HepG2 (cell line): Measurements from ENCODE around the gene WSCD2.

ENCODE experiments used
- SMAD3 ChIP-seq: sonication (generic); formaldehyde crosslinking; IDR thresholded peaks from 2 replicates; pipeline ENCODE4 v1.4.0; 2020; ENCODE audit warnings: missing genetic modification reagents
- TF ChIP-seq, protein P1 (sequence below): sonication (generic); formaldehyde crosslinking; IDR thresholded peaks from 2 replicates; pipeline ENCODE4 v1.8.1; 2023; ENCODE audit warnings: missing genetic modification reagents, inconsistent platforms, borderline replicate concordance

DNA sequence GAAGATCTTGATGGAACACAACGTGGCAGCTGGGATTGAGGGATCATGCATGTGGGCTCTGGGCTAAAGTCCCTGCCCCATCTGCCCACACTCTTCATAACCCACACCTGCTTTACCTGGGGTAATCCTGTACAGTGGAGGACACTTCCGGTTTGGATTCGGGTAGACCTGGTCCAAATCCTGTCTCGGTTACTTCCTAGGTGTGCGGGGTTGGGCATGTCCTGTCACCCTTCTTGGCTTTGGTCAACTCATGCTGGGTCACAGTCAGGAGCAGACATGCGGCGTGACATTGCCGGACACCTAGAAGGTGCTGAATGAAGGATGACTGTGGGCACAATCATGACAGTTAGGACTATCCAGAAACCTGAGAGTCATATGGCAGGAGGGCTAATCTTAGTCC lies 30.7 kb upstream of the WSCD2 start:
- TF ChIP-seq, protein P1, sequence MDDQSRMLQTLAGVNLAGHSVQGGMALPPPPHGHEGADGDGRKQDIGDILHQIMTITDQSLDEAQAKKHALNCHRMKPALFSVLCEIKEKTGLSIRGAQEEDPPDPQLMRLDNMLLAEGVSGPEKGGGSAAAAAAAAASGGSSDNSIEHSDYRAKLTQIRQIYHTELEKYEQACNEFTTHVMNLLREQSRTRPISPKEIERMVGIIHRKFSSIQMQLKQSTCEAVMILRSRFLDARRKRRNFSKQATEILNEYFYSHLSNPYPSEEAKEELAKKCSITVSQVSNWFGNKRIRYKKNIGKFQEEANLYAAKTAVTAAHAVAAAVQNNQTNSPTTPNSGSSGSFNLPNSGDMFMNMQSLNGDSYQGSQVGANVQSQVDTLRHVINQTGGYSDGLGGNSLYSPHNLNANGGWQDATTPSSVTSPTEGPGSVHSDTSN (CRISPR knock-in tag), result no peak
- TF ChIP-seq SMAD3, result no peak
